K562 (cell line): ENCODE results near the gene INPP4B. TPM values are rescaled to one million over a fixed set of nuclear protein-coding genes. Genes with fewer than 3 reads are reported as not detected.
A peak's percentile ranks its signal among the peaks of the same experiment; 100 is the strongest.

Source experiments
- ATAC-seq: fragments of 200-7000 bp; cut with Tn5 transposase; 3 replicates; pipeline ENCODE4 v1.9.1; 2020; ENCODE audit warnings: moderate library complexity
- BruUV-seq: library from RNA; stranded (reverse); fragments of 400-500 nt; replicated peaks from 2 replicates; lab custom pipeline; 2021; lab: Mats Ljungman, UMichigan
- CTCF ChIA-PET: fragments of 300-600 bp; formaldehyde crosslinking; extraction: SDS; loops from one replicate; lab custom pipeline; 2021; ENCODE audit warnings: low intra/inter-chr PET ratio; lab: Yijun Ruan, JAX
- POLR2A ChIA-PET: fragments of 300-600, 350-650 bp; sonication (Branson Sonifier 250); formaldehyde crosslinking; extraction: SDS; loops from one replicate; lab custom pipeline; 2021; ENCODE audit warnings: antibody characterized with exemption, inconsistent platforms; lab: Yijun Ruan, JAX
- DNase-seq, 4 experiments: peaks; one replicate each; pipeline versions ENCODE4 v3.0.0 to v3.0.0-alpha.2; 2011 to 2018; ENCODE audit warnings: low spot score in 3 of 4, mixed read lengths in 3 of 4; ENCODE audit errors: extremely low read depth in 1 of 4
- FAIRE-seq: peaks from 2 replicates; lab custom pipeline; 2011; peaks lifted over from hg19 to GRCh38; lab: Jason Lieb, UNC
- H2AFZ ChIP-seq: 2 replicates; pipeline ENCODE4 v1.6.0; 2011; ENCODE audit warnings: low read depth, low read length, control low read depth, inconsistent platforms
- H3K27ac ChIP-seq: fragments of 200-600 bp; 3 replicates; pipeline ENCODE4 v1.8.0; 2011; ENCODE audit warnings: low read depth, mild to moderate bottlenecking, control low read depth, inconsistent platforms, low read length, moderate library complexity, mixed read lengths; ENCODE audit errors: extremely low read depth
- H3K27me3 ChIP-seq, 2 experiments: fragments of 300-600 bp in 1 of 2; 2 replicates in 1 of 2; 3 replicates in 1 of 2; pipeline versions ENCODE4 v1.6.0 to v1.8.0; 2011; ENCODE audit warnings: inconsistent platforms in 2 of 2, low read length in 2 of 2, mild to moderate bottlenecking in 1 of 2, mixed read lengths in 1 of 2, moderate library complexity in 1 of 2; ENCODE audit not compliant: control insufficient read depth in 2 of 2, insufficient read depth in 2 of 2
- H3K36me3 ChIP-seq: fragments of 300-600 bp; 3 replicates; pipeline ENCODE4 v1.8.0; 2011; ENCODE audit warnings: mild to moderate bottlenecking, low read length, inconsistent platforms; ENCODE audit not compliant: control insufficient read depth, insufficient read depth
- H3K4me1 ChIP-seq, 2 experiments: fragments of 200-600 bp in 1 of 2; replicated peaks in 1 of 2; 2 replicates in 1 of 2; 3 replicates in 1 of 2; pipeline versions ENCODE4 v1.5.1 to v1.8.0; 2011; ENCODE audit warnings: inconsistent platforms in 2 of 2, low read length in 2 of 2, mild to moderate bottlenecking in 1 of 2, mixed read lengths in 1 of 2, moderate library complexity in 1 of 2; ENCODE audit not compliant: control insufficient read depth in 2 of 2, insufficient read depth in 2 of 2
- H3K4me2 ChIP-seq: 2 replicates; pipeline ENCODE4 v1.6.1; 2011; ENCODE audit warnings: low read length, control low read depth, inconsistent platforms, mixed read lengths; ENCODE audit not compliant: insufficient read depth
- H3K4me3 ChIP-seq: fragments of 200-600 bp; sonication (generic), shearing (Covaris generic); 2 replicates; pipeline ENCODE4 v1.5.1; 2016; ENCODE audit warnings: control low read depth, inconsistent platforms
- H3K79me2 ChIP-seq: fragments of 200-600 bp; 3 replicates; pipeline ENCODE4 v1.8.0; 2011; ENCODE audit warnings: low read length, inconsistent platforms; ENCODE audit not compliant: control insufficient read depth, insufficient read depth
- H3K9ac ChIP-seq, 2 experiments: 2 replicates each; pipeline versions ENCODE4 v1.6.0 to v1.6.1; 2011; ENCODE audit warnings: low read depth in 2 of 2, low read length in 2 of 2, control low read depth in 1 of 2, inconsistent platforms in 1 of 2, mild to moderate bottlenecking in 1 of 2, mixed read lengths in 1 of 2; ENCODE audit not compliant: insufficient read depth in 1 of 2
- H3K9me1 ChIP-seq: one replicate; pipeline ENCODE4 v1.6.0; 2011; ENCODE audit warnings: inconsistent platforms, mild to moderate bottlenecking, low read length, moderate library complexity; ENCODE audit not compliant: control insufficient read depth, insufficient read depth
- H3K9me3 ChIP-seq: replicated peaks from 2 replicates; pipeline ENCODE4 v1.5.1; 2011; ENCODE audit warnings: low read depth, low read length, inconsistent platforms; ENCODE audit not compliant: control insufficient read depth, insufficient read depth
- H4K20me1 ChIP-seq: replicated peaks from 2 replicates; pipeline ENCODE4 v1.6.1; 2011; ENCODE audit warnings: low read length, inconsistent platforms, mixed read lengths; ENCODE audit not compliant: control insufficient read depth, insufficient read depth
- E2F6 ChIP-seq, 2 experiments: IDR thresholded peaks; 2 replicates each; pipeline ENCODE4 v1.6.1; 2011; ENCODE audit warnings: borderline replicate concordance in 1 of 2, control low read depth in 1 of 2, low read depth in 1 of 2, low read length in 1 of 2, mild to moderate bottlenecking in 1 of 2, mixed read lengths in 1 of 2, moderate library complexity in 1 of 2; ENCODE audit not compliant: insufficient read depth in 1 of 2, insufficient read length in 1 of 2, poor library complexity in 1 of 2, severe bottlenecking in 1 of 2; ENCODE audit errors: extremely low read depth in 1 of 2
- MAFK ChIP-seq: IDR thresholded peaks from 2 replicates; pipeline ENCODE4 v1.6.1; 2011; ENCODE audit warnings: low read length, improper control_type of control experiment
- MEF2A ChIP-seq: IDR thresholded peaks from 2 replicates; pipeline ENCODE4 v1.6.1; 2011; ENCODE audit warnings: low read depth, mild to moderate bottlenecking, low read length, moderate library complexity; ENCODE audit not compliant: control insufficient read depth
- RBM15 ChIP-seq: fragments of 200-400 bp; formaldehyde crosslinking; IDR thresholded peaks from 2 replicates; pipeline ENCODE4 v1.6.1; 2018; ENCODE audit warnings: mild to moderate bottlenecking, low read length, moderate library complexity; ENCODE audit not compliant: insufficient read depth
- ZNF280A ChIP-seq: fragments of 450-650 bp; IDR thresholded peaks from 2 replicates; pipeline ENCODE4 v1.6.1; 2018; ENCODE audit warnings: mild to moderate bottlenecking, low read depth; ENCODE audit not compliant: partially characterized antibody
- ZNF316 ChIP-seq: fragments of 450-650 bp; IDR thresholded peaks from 2 replicates; pipeline ENCODE4 v1.6.1; 2016
- WGBS: fragments of 100-300 bp; shearing (Covaris generic); methylation state at CpG from one replicate; pipeline ENCODE4 v1.1.6; 2016; ENCODE audit warnings: low coverage, mixed read lengths; ENCODE audit not compliant: insufficient coverage; ENCODE audit errors: missing lambda C conversion rate; 5-methylcytosine and 5-hydroxymethylcytosine counted together
- in situ Hi-C: fragments of 300-500 bp; cut with MboI; formaldehyde crosslinking; loops from 4 replicates; pipeline ENCODE4 v1.15.0; 2018; ENCODE audit warnings: inconsistent platforms, mixed read lengths
- intact Hi-C: fragments of 100-400 bp; cut with micrococcal nuclease; formaldehyde crosslinking; loops from 2 replicates; pipeline ENCODE4 v1.14.2; 2022
- polyA plus RNA-seq, 8 experiments: library from polyadenylated mRNA; depleted of rRNA in 4 of 8; stranded (reverse) in 5 of 8; unstranded in 3 of 8; fragments of >200 nt; fragmentation: Nextera tagmentation in 2 of 8; fragmentation: Illumina TruSeq in 1 of 8; extraction: Ambion mirVana in 2 of 8; extraction: Trizol in 1 of 8; gene quantifications; 2 replicates each; pipeline versions ENCODE4 v1.2.1 to v1.2.3, GENCODE V29; 2011 to 2014; ENCODE audit warnings: inconsistent platforms in 1 of 8, missing spikeins in 1 of 8
- total RNA-seq, 7 experiments: library from RNA; depleted of rRNA in 6 of 7; stranded (reverse); fragments of >200 nt in 6 of 7; fragmentation: Illumina TruSeq in 2 of 7; extraction: Trizol in 2 of 7; gene quantifications; 2 replicates each; pipeline versions ENCODE4 v1.2.1 to v1.2.3, GENCODE V29; 2011 to 2021; ENCODE audit warnings: low replicate concordance in 1 of 7

The INPP4B gene
- total and polyA plus RNA-seq, 9 of the 15 experiments (the other 6 are each of a cell fraction or from before 2014, with no cell fraction given), result 0.04 to 0.11 TPM; not detected in 7

GRCh38 chr4:142637614-142638013 lies 208.5 kb downstream of the INPP4B start:
- H3K27me3 ChIP-seq, result no peaks in the 10 kb centered on the region
- H3K27ac ChIP-seq, result no peak overlapping the region
- FAIRE-seq (no peak), DNase-seq (no peak), ATAC-seq (no peak)
- ChIA-PET CTCF (no interaction called here), POLR2A (no interaction called here)
- no TSS peak for BruUV-seq
- no peak overlapping the region for H3K4me3 ChIP-seq
- 0% methylated on average over 2 of the region's 2 CpGs for WGBS
- in situ Hi-C loops, result no loop called here
- no peaks in the 10 kb centered on the region for H3K9me3 ChIP-seq
- H3K4me1 ChIP-seq, result no peaks in the 10 kb centered on the region
- H3K79me2 ChIP-seq, result no peaks in the 10 kb centered on the region
- intact Hi-C loops, result no loop called here
- no peak overlapping the region for H2AFZ ChIP-seq
- no peaks in the 10 kb centered on the region for H3K9me1 ChIP-seq
- H3K9ac ChIP-seq, result no peak overlapping the region
- TF ChIP-seq MAFK (0 out of 2 replicates have a peak, but pooled peaks have one; percentile 7), ZNF316 (peak; percentile 19; the same call in 1 of the 2 replicates), MEF2A (no peak), ZNF280A (no peak), E2F6 (IDR thresholded peaks at IDR 0.05; ENCODE audit: borderline replicate concordance in 1 of 2, extremely low read depth in 1 of 2, insufficient read depth in 1 of 2, insufficient read length in 1 of 2, low read depth in 1 of 2, low read length in 1 of 2, poor library complexity in 1 of 2, severe bottlenecking in 1 of 2) (no peak), RBM15 (no peak)
- no peaks in the 10 kb centered on the region for H4K20me1 ChIP-seq
- H3K4me2 ChIP-seq, result no peak overlapping the region
- H3K36me3 ChIP-seq, result no peaks in the 10 kb centered on the region
